SU-DHL-6 (cell line): ENCODE measurements around the gene GMPPA.
A peak's percentile ranks its signal among the peaks of the same experiment; 100 is the strongest.

Source experiments
- EZH2phosphoT487 ChIP-seq: fragments of 200-600 bp; sonication (generic), shearing (Covaris generic); conservative IDR thresholded peaks from 2 replicates; pipeline ENCODE4 v1.6.1; 2018; ENCODE audit warnings: mild to moderate bottlenecking, antibody characterized with exemption, low read length, moderate library complexity, mixed read lengths
- TF ChIP-seq, protein P1 (sequence below): fragments of 200-600 bp; sonication (generic); IDR thresholded peaks from one replicate; pipeline ENCODE4 v1.5.1; 2017; ENCODE audit warnings: antibody characterized with exemption, mild to moderate bottlenecking, low read length, moderate library complexity; ENCODE audit not compliant: insufficient read depth, poor library complexity, severe bottlenecking

DNA sequence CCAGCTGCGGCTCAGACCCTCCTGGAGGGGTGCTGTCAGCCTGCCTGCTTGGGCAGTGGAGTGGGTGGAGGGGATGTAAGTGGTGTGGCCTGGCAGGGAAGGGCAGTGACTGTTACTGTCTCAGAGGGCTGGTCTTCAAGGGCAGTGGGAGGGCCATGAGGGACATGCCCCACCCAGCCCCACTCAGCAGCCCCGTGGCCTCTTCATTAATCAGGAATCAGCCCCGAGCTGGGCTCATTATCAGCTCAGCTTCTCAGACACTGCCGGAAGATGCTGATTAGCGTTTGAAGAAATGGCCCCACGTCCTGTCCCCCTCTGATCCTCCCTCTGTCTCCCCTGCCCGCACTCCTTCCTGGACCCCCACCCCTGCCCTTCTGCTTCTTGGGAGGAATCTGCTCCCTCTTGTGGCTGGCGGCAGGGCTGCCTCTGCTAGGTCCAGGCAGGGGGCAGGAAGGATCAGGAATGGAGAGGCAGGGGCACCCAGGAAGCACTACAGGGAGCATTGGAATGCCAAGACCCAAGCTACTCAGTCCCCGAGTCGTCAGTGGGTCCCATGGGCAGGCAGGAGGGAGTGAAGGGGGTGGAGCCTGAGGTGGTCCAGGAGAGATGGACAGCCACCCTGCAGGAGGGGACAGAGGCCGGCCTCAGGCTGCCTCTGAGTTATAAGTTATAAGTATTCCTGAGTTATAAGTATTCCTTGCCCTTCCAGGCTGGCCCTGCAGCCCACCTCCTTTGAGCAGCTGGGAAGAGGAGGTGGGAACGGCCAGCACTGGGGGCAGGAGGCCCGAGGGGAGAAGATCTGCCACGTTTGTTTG, 22.6 kb downstream of the GMPPA start:
- TF ChIP-seq, protein P1, sequence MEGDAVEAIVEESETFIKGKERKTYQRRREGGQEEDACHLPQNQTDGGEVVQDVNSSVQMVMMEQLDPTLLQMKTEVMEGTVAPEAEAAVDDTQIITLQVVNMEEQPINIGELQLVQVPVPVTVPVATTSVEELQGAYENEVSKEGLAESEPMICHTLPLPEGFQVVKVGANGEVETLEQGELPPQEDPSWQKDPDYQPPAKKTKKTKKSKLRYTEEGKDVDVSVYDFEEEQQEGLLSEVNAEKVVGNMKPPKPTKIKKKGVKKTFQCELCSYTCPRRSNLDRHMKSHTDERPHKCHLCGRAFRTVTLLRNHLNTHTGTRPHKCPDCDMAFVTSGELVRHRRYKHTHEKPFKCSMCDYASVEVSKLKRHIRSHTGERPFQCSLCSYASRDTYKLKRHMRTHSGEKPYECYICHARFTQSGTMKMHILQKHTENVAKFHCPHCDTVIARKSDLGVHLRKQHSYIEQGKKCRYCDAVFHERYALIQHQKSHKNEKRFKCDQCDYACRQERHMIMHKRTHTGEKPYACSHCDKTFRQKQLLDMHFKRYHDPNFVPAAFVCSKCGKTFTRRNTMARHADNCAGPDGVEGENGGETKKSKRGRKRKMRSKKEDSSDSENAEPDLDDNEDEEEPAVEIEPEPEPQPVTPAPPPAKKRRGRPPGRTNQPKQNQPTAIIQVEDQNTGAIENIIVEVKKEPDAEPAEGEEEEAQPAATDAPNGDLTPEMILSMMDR: peak; percentile 26
- TF ChIP-seq EZH2phosphoT487: no peak
